Activated T-cell treated with anti-CD3 and anti-CD28 coated beads, Interleukin-2, amount 50 U/mL, for 4 hours (primary cell): ENCODE results near the gene NFKBIA. TPM values are rescaled to one million over a fixed set of nuclear protein-coding genes. Genes with fewer than 3 reads are reported as not detected.
"Not testable (repeated sequence)": the region's sequence is repeated elsewhere in the genome, so short reads cannot be mapped to it uniquely, and the experiment has no call there.

Source experiments
- ATAC-seq, 2 donors: fragments of 200-7000 bp; cut with Tn5 transposase; one replicate each; pipeline ENCODE4 v1.10.0; 2021
- DNase-seq: peaks from one replicate; pipeline ENCODE4 v3.0.0-alpha.2; 2020
- H3K27me3 Mint-ChIP-seq: one replicate; pipeline ENCODE4 v1.8.0; 2021; ENCODE audit warnings: low read depth, mixed read lengths
- H3K36me3 Mint-ChIP-seq: one replicate; pipeline ENCODE4 v1.8.0; 2022; ENCODE audit warnings: mixed read lengths; ENCODE audit not compliant: insufficient read depth
- H3K4me1 Mint-ChIP-seq: one replicate; pipeline ENCODE4 v1.8.0; 2021; ENCODE audit warnings: low read depth, mixed read lengths
- H3K4me3 Mint-ChIP-seq: one replicate; pipeline ENCODE4 v1.8.0; 2021; ENCODE audit warnings: mild to moderate bottlenecking, moderate library complexity, mixed read lengths
- H3K9me3 Mint-ChIP-seq: one replicate; pipeline ENCODE4 v1.8.0; 2021; ENCODE audit warnings: mixed read lengths
- total RNA-seq, 3 donors: library from RNA; stranded (reverse); gene quantifications; one replicate each; pipeline ENCODE4 v1.2.1, GENCODE V29; 2021

NFKBIA gene
- total RNA-seq, 3 donors from 2014 or later: 530 to 701 (median 599) TPM

DNA sequence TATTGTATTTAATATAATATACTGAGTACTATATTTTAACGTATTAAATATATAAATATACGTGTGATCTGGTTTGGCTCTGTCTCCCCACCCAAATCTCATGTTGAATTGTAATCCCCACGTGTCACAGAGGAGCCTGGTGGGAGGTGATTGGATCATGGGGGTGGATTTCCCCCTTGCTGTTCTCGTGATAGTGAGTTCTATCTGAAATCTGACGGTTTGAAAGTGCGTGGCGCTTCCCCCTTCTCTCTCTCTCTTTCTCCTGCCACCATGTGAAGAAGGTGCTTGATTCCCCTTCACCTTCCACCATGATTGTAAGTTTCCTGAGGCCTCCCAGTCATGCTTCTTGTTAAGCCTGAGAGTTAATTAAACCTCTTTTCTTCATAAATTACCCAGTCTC, 44.9 kb downstream of the NFKBIA start:
- not testable (repeated sequence) for H3K36me3 Mint-ChIP-seq, H3K9me3 Mint-ChIP-seq, DNase-seq, H3K4me3 Mint-ChIP-seq, ATAC-seq, H3K27me3 Mint-ChIP-seq
- peaks cover 18% of the 10 kb centered on the region for H3K4me1 Mint-ChIP-seq

DNA sequence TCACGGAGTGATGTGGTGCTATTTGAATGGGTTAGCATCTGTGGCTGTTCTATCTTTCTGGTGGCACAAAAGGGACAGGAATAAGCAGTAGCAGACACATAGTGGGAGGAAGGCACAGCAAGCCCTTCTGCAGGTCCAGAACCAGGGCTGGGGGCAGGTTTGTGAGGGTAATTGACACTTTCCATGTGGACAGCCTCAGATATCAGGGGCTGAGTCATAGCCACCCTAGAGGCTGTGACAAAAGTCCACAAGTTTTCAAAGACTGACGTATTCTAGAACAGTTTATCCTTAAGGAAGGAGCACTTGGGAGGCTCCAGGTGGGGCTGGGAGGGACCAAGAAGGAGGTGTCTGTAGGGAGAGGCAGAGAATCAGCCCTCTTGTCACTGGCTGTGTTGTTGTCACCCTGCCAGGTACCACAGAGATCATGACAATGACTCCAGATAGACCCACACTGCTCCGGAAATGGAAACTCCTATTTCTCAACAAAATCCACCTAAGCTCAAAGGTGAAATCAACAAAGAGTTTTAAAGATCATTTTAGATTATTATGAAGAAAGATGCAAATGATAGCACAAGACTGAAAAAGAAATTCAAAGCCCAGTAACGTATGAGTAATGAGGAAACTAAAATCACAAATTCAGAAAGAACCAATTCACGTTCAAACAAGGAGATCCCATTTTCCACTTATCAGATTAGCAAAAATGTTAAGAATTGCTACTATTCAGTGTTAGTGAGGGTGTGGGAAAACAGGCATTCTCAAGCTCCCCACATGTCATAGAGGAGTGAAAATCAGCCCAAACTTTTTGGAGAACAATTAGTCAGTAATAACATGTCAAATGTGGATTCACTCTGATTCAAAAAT, 48.3 kb downstream of the NFKBIA start:
- Mint-ChIP-seq H3K27me3 (no peaks in the 10 kb centered on the region), H3K4me3 (no peak overlapping the region), H3K4me1 (peaks cover 23% of the 10 kb centered on the region), H3K9me3 (no peaks in the 10 kb centered on the region), H3K36me3 (no peaks in the 10 kb centered on the region)
- DNase-seq (no peak), ATAC-seq (peak; percentile 85 to 89)

DNA sequence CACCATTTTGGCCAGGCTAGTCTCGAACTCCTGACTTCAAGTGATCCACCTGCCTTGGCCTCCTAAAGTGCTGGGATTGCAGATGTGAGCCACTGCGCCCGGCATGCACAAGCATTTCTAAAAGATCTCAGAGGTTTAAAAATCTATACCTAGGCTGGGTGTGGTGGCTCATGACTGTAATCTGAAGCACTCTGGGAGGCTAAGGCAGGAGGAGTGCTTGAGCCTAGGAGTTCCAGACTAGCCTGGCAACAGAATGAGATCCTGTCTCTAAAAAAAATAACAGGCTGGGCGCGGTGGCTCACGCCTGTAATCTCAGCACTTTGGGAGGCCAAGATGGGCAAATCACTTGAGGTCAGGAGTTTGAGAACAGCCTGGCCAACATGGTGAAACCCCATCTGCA, 49.3 kb downstream of the NFKBIA start:
- not testable (repeated sequence) for H3K36me3 Mint-ChIP-seq, H3K27me3 Mint-ChIP-seq, H3K4me3 Mint-ChIP-seq, DNase-seq, H3K9me3 Mint-ChIP-seq, ATAC-seq
- peaks cover 19% of the 10 kb centered on the region for H3K4me1 Mint-ChIP-seq

DNA sequence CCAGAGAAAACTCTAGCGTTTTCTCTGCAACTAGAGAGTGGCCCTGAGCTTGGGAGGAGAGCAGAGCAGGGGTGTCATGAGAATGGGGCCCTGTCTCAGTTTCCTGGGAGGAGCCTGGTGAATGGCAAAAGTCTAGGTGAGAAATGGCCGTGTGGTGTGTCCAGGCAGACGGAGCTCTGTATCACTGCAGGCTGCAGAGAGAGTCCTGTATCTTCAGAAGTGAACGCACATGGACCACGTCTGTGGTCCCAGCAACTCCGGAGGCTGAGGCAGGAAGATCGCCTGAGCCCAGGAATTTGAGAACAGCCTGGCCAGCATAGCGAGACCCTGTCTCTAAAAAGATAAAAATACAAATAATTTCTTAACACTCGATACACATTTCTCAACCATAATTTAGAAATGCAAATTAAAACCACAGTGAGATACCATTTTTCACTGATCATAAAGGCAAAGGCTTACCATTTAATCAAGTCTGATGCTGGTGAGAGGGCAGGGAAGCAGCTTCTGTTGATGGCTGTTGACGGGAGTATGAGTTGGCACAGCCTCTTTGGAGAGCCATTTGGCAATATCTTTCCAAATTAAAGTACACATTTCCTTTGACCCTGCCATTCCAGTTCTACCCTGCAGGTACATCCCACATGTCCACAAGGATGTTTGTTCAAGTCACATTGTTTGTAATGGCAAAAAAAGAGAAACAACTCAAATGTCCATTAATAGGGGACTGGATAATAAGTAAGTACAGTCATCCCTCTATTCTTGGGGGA, 51.0 kb downstream of the NFKBIA start:
- H3K36me3 Mint-ChIP-seq: no peaks in the 10 kb centered on the region
- no peak for DNase-seq
- no peaks in the 10 kb centered on the region for H3K27me3 Mint-ChIP-seq
- no peak for ATAC-seq
- no peak overlapping the region for H3K4me3 Mint-ChIP-seq
- no peaks in the 10 kb centered on the region for H3K9me3 Mint-ChIP-seq
- H3K4me1 Mint-ChIP-seq: peaks cover 19% of the 10 kb centered on the region

DNA sequence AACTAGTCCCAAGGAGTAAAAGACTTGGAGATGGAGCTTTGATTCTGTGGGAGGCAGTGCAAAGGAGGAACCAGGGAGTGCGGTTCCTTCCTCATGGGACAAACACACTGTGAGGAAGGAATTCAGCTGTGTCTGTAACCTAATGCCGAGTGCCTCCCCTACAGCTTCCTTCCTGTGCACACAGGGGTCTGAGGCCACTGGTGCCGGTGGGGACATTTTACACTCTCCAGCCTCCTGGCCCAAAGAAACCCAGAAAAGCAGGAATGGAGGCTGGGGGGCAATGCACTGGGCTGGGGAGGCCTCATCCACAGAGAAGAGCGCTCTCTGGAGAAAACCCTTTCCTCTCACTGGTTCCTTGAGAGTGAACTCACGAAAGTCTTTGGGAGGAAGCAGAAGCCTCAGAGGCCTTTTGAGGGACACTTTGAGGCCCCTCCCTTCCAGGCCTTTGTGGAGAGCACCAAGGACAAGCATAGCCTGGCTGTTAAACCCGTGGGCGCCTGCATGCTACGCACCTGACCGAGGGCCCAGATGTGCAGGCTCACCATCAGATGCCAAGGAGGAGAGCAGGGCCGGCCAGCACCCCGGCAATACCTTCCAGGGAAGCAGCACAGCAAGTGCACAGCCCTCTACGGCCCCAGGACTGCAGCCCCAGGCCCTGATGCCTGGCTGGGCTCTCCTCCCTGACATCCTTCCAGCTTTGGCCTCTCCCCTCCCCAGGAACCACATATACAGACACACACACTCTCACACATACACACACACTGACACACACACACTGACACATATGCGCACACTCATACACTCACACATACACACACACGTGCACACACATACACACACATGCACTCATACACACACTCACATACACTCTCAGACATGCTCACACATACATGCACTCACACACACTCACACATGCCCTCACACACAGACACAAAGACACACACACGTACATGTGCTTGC, 52.0 kb downstream of the NFKBIA start:
- no peak overlapping the region for H3K4me3 Mint-ChIP-seq
- H3K4me1 Mint-ChIP-seq: peaks cover 19% of the 10 kb centered on the region
- no peaks in the 10 kb centered on the region for H3K27me3 Mint-ChIP-seq
- H3K9me3 Mint-ChIP-seq: no peaks in the 10 kb centered on the region
- H3K36me3 Mint-ChIP-seq: no peaks in the 10 kb centered on the region
- no peak for DNase-seq
- ATAC-seq: no peak

DNA sequence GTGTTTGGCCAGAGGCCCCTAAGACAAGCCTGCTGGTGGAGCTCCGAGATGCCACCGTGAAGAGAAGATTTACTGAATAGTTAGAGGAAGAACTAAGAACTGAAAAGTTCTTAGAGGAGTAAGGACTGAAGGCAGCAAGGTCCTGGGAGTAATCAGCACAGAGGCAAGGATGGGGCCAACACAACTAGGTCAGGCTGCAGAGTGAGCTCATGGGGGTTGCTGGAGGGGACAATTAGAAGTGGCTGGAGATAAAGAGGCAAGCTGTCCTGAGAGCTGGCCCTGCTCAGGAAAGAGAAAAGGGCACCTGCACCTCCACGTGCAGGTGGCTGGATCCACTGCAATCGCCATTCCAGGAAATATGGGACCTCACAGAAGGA, 52.7 kb downstream of the NFKBIA start:
- no peaks in the 10 kb centered on the region for H3K9me3 Mint-ChIP-seq
- H3K27me3 Mint-ChIP-seq: no peaks in the 10 kb centered on the region
- H3K4me3 Mint-ChIP-seq: no peak overlapping the region
- H3K4me1 Mint-ChIP-seq: peaks cover 17% of the 10 kb centered on the region
- DNase-seq: no peak
- H3K36me3 Mint-ChIP-seq: no peaks in the 10 kb centered on the region
- no peak for ATAC-seq

Other genes starting within 250 kb of the NFKBIA start
- gene PSMA6, start 112.4 kb downstream of the NFKBIA start, total RNA-seq: 100 to 1,000 TPM; 562 to 636 (median 595) TPM
- not detected for gene INSM2, start 129.4 kb upstream of the NFKBIA start, total RNA-seq